WERI-Rb-1 (cell line): Measurements from ENCODE around the gene PCDHA8.

Experiments used
- DNase-seq: peaks from one replicate; pipeline ENCODE4 v3.0.0-alpha.2; 2020
- H3K27ac ChIP-seq: fragments of 250-450 bp; sonication (Bioruptor Pico); 2 replicates; pipeline ENCODE4 v1.5.1; 2020; ENCODE audit warnings: mild to moderate bottlenecking, moderate library complexity
- H3K27me3 ChIP-seq: fragments of 250-450 bp; sonication (Bioruptor Pico); 2 replicates; pipeline ENCODE4 v1.5.1; 2021; ENCODE audit warnings: mild to moderate bottlenecking, low read depth, moderate library complexity; ENCODE audit not compliant: insufficient read depth, severe bottlenecking
- H3K36me3 ChIP-seq: fragments of 250-450 bp; sonication (Bioruptor Pico); 2 replicates; pipeline ENCODE4 v1.5.1; 2020; ENCODE audit warnings: mild to moderate bottlenecking, moderate library complexity
- H3K4me3 ChIP-seq: 2 replicates; pipeline ENCODE4 v1.5.1; 2011; ENCODE audit warnings: low read depth, mild to moderate bottlenecking, control low read depth, low read length
- H3K9me3 ChIP-seq: fragments of 250-450 bp; sonication (Bioruptor Pico); 2 replicates; pipeline ENCODE4 v1.5.1; 2021; ENCODE audit warnings: mild to moderate bottlenecking, moderate library complexity; ENCODE audit not compliant: severe bottlenecking
- CTCF ChIP-seq: IDR thresholded peaks from 2 replicates; pipeline ENCODE4 v1.5.1; 2011; ENCODE audit warnings: low read depth, mild to moderate bottlenecking, control low read depth, inconsistent platforms, low read length

PCDHA8 gene

GRCh38 chr5:140857987-140858240, 16.9 kb downstream of the PCDHA8 start:
- Histone ChIP-seq H3K9me3 (peaks cover 2% of the 10 kb centered on the region), H3K4me3 (no peak overlapping the region), H3K27me3 (no peaks in the 10 kb centered on the region), H3K27ac (no peak overlapping the region), H3K36me3 (no peaks in the 10 kb centered on the region)
- no peak for DNase-seq
- TF ChIP-seq CTCF: no peak

GRCh38 chr5:140862441-140863295, 21.7 kb downstream of the PCDHA8 start:
- no peaks in the 10 kb centered on the region for H3K36me3 ChIP-seq
- no peaks in the 10 kb centered on the region for H3K9me3 ChIP-seq
- TF ChIP-seq CTCF: no peak
- no peak overlapping the region for H3K4me3 ChIP-seq
- no peak overlapping the region for H3K27ac ChIP-seq
- H3K27me3 ChIP-seq: no peaks in the 10 kb centered on the region
- no peak for DNase-seq

- peaks cover 14% of the 10 kb centered on the region for H3K36me3 ChIP-seq
- TF ChIP-seq CTCF: peak; percentile 61; the same call in 1 of the 2 replicates
- peak within 1 kb of the TSS; percentile 49 for H3K27ac ChIP-seq
- DNase-seq: peak; percentile 43
- H3K4me3 ChIP-seq: peak within 1 kb of the TSS; percentile 50
- H3K9me3 ChIP-seq: peaks cover 3% of the 10 kb centered on the region
- no peaks in the 10 kb centered on the region for H3K27me3 ChIP-seq
These were observed 28.0 kb downstream of the PCDHA8 start, which contains the start of gene PCDHA11 for GRCh38 chr5:140868721-140869554. PCDHA11 (plus strand) TSS chr5:140868957; CDS start chr5:140869104, 147 bp downstream.

GRCh38 chr5:140869555-140869886, 28.5 kb downstream of the PCDHA8 start:
- no peak for DNase-seq
- H3K4me3 ChIP-seq: peak overlapping the region; percentile 50
- H3K36me3 ChIP-seq: peaks cover 14% of the 10 kb centered on the region
- H3K27ac ChIP-seq: no peak overlapping the region; the same call in 1 of the 2 replicates
- H3K9me3 ChIP-seq: peaks cover 3% of the 10 kb centered on the region
- H3K27me3 ChIP-seq: no peaks in the 10 kb centered on the region
- no peak; the same call in 1 of the 2 replicates for TF ChIP-seq CTCF

GRCh38 chr5:140870221-140871201, 29.5 kb downstream of the PCDHA8 start:
- Histone ChIP-seq H3K27me3 (no peaks in the 10 kb centered on the region), H3K27ac (no peak overlapping the region), H3K4me3 (no peak overlapping the region), H3K9me3 (peaks cover 3% of the 10 kb centered on the region), H3K36me3 (peaks cover 14% of the 10 kb centered on the region)
- TF ChIP-seq CTCF: no peak
- DNase-seq: no peak
